ENCODE data around the gene CXCL12.

CXCL12 gene

GRCh38 chr10:44393834-44394547, 9.1 kb upstream of the CXCL12 start:
- no peak overlapping the region for H3K9ac ChIP-seq
- H3K27me3 ChIP-seq (ENCODE audit: insufficient read depth, low read depth), result no peaks in the 10 kb centered on the region
- no peaks in the 10 kb centered on the region for H3K79me2 ChIP-seq (ENCODE audit: insufficient read depth, low read depth)
- H3K4me1 ChIP-seq (ENCODE audit: low read depth, poor library complexity, severe bottlenecking), result no peaks in the 10 kb centered on the region
- H3K27ac ChIP-seq, result no peak overlapping the region
- no peaks in the 10 kb centered on the region for H3K36me3 ChIP-seq (ENCODE audit: insufficient read depth)
- no peak for TF ChIP-seq CTCF (conservative IDR thresholded peaks at IDR 0.05; ENCODE audit: low read depth, low read length)
- H3K4me3 ChIP-seq (IDR thresholded peaks at IDR 0.05; ENCODE audit: insufficient read depth, low read depth, low read length), result no peak overlapping the region
- H3K4me2 ChIP-seq, result no peak overlapping the region
- no peak overlapping the region for H2AFZ ChIP-seq (ENCODE audit: low read depth)
- no peaks in the 10 kb centered on the region for H4K20me1 ChIP-seq (ENCODE audit: insufficient read depth)

GRCh38 chr10:44393051-44393630, 8.2 kb upstream of the CXCL12 start:
- H3K36me3 ChIP-seq (ENCODE audit: insufficient read depth), result no peaks in the 10 kb centered on the region
- H4K20me1 ChIP-seq (ENCODE audit: insufficient read depth), result no peaks in the 10 kb centered on the region
- TF ChIP-seq CTCF (conservative IDR thresholded peaks at IDR 0.05; ENCODE audit: low read depth, low read length), result no peak
- H3K27ac ChIP-seq, result no peak overlapping the region
- H3K27me3 ChIP-seq (ENCODE audit: insufficient read depth, low read depth), result no peaks in the 10 kb centered on the region
- no peak overlapping the region for H3K4me3 ChIP-seq (IDR thresholded peaks at IDR 0.05; ENCODE audit: insufficient read depth, low read depth, low read length)
- H3K4me1 ChIP-seq (ENCODE audit: low read depth, poor library complexity, severe bottlenecking), result no peaks in the 10 kb centered on the region
- no peak overlapping the region for H2AFZ ChIP-seq (ENCODE audit: low read depth)
- H3K9ac ChIP-seq, result no peak overlapping the region
- H3K79me2 ChIP-seq (ENCODE audit: insufficient read depth, low read depth), result no peaks in the 10 kb centered on the region
- H3K4me2 ChIP-seq, result no peak overlapping the region

- Histone ChIP-seq H2AFZ (ENCODE audit: low read depth) (no peak overlapping the region), H3K36me3 (ENCODE audit: insufficient read depth) (no peaks in the 10 kb centered on the region), H3K79me2 (ENCODE audit: insufficient read depth, low read depth) (no peaks in the 10 kb centered on the region), H3K4me3 (IDR thresholded peaks at IDR 0.05; ENCODE audit: insufficient read depth, low read depth, low read length) (no peak overlapping the region), H3K27me3 (ENCODE audit: insufficient read depth, low read depth) (no peaks in the 10 kb centered on the region), H3K9ac (no peak overlapping the region), H3K27ac (no peak overlapping the region), H3K4me2 (no peak overlapping the region), H3K4me1 (ENCODE audit: low read depth, poor library complexity, severe bottlenecking) (no peaks in the 10 kb centered on the region), H4K20me1 (ENCODE audit: insufficient read depth) (no peaks in the 10 kb centered on the region)
- no peak for TF ChIP-seq CTCF (conservative IDR thresholded peaks at IDR 0.05; ENCODE audit: low read depth, low read length)
Observed at GRCh38 chr10:44392420-44392819, 7.5 kb upstream of the CXCL12 start.

GRCh38 chr10:44391981-44392380, 7.1 kb upstream of the CXCL12 start:
- no peak for TF ChIP-seq CTCF (conservative IDR thresholded peaks at IDR 0.05; ENCODE audit: low read depth, low read length)
- H3K36me3 ChIP-seq (ENCODE audit: insufficient read depth), result no peaks in the 10 kb centered on the region
- no peak overlapping the region for H2AFZ ChIP-seq (ENCODE audit: low read depth)
- H3K27ac ChIP-seq, result no peak overlapping the region
- H3K4me1 ChIP-seq (ENCODE audit: low read depth, poor library complexity, severe bottlenecking), result no peaks in the 10 kb centered on the region
- no peak overlapping the region for H3K9ac ChIP-seq
- H3K4me2 ChIP-seq, result no peak overlapping the region
- H3K4me3 ChIP-seq (IDR thresholded peaks at IDR 0.05; ENCODE audit: insufficient read depth, low read depth, low read length), result no peak overlapping the region
- H3K27me3 ChIP-seq (ENCODE audit: insufficient read depth, low read depth), result no peaks in the 10 kb centered on the region
- no peaks in the 10 kb centered on the region for H4K20me1 ChIP-seq (ENCODE audit: insufficient read depth)
- no peaks in the 10 kb centered on the region for H3K79me2 ChIP-seq (ENCODE audit: insufficient read depth, low read depth)

All from KMS-11 (cell line).